Mesenchymal stem cell (in vitro differentiated cells and primary cell): ENCODE results near the gene BRMS1L.
"Not testable (repeated sequence)": the region's sequence is repeated elsewhere in the genome, so short reads cannot be mapped to it uniquely, and the experiment has no call there.

ENCODE experiments used
- DNase-seq: peaks from one replicate; pipeline ENCODE4 v3.0.0-alpha.2; 2013
- H2AFZ ChIP-seq: one replicate; pipeline ENCODE4 v1.6.1; 2013; ENCODE audit warnings: low read depth, mild to moderate bottlenecking, control low read depth, inconsistent platforms, low read length, moderate library complexity
- H2AK5ac ChIP-seq: 2 replicates; pipeline ENCODE4 v1.6.1; 2013; ENCODE audit warnings: low read length, moderate library complexity, mild to moderate bottlenecking, inconsistent platforms; ENCODE audit not compliant: severe bottlenecking
- H2BK120ac ChIP-seq: one replicate; pipeline ENCODE4 v1.6.1; 2013; ENCODE audit warnings: low read depth, mild to moderate bottlenecking, inconsistent platforms, low read length, moderate library complexity
- H2BK12ac ChIP-seq, 2 experiments: one replicate each; pipeline ENCODE4 v1.6.1; 2013; ENCODE audit warnings: inconsistent platforms in 2 of 2, low read length in 2 of 2, mild to moderate bottlenecking in 2 of 2, moderate library complexity in 2 of 2, control low read depth in 1 of 2
- H2BK15ac ChIP-seq: one replicate; pipeline ENCODE4 v1.6.1; 2013; ENCODE audit warnings: mild to moderate bottlenecking, low read depth, inconsistent platforms; ENCODE audit not compliant: poor library complexity, severe bottlenecking
- H2BK5ac ChIP-seq: 2 replicates; pipeline ENCODE4 v1.6.1; 2013; ENCODE audit warnings: low read depth, mild to moderate bottlenecking, low read length, control low read depth, inconsistent platforms; ENCODE audit not compliant: poor library complexity, severe bottlenecking
- H3K14ac ChIP-seq, 2 experiments: one replicate each; pipeline ENCODE4 v1.6.1; 2013; ENCODE audit warnings: inconsistent platforms in 2 of 2, low read length in 2 of 2, control low read depth in 1 of 2, mild to moderate bottlenecking in 1 of 2, moderate library complexity in 1 of 2
- H3K18ac ChIP-seq, 2 experiments: one replicate each; pipeline ENCODE4 v1.6.1; 2013; ENCODE audit warnings: inconsistent platforms in 2 of 2, low read length in 2 of 2, control low read depth in 1 of 2, low read depth in 1 of 2, mild to moderate bottlenecking in 1 of 2
- H3K23ac ChIP-seq, 2 experiments: one replicate each; pipeline ENCODE4 v1.6.1; 2013; ENCODE audit warnings: inconsistent platforms in 2 of 2, low read length in 2 of 2, mild to moderate bottlenecking in 2 of 2, moderate library complexity in 2 of 2, control low read depth in 1 of 2
- H3K27ac ChIP-seq: 2 replicates; pipeline ENCODE4 v1.5.1; 2013; ENCODE audit warnings: mild to moderate bottlenecking, moderate library complexity, low read length, control low read depth, inconsistent platforms; ENCODE audit not compliant: poor library complexity, severe bottlenecking
- H3K27me3 ChIP-seq, 2 experiments: 2 replicates each; pipeline versions ENCODE4 v1.6.1 to v1.7.0; 2013; ENCODE audit warnings: low read length in 2 of 2, mild to moderate bottlenecking in 2 of 2, moderate library complexity in 2 of 2, control low read depth in 1 of 2, inconsistent platforms in 1 of 2; ENCODE audit not compliant: control insufficient read depth in 1 of 2, insufficient read depth in 1 of 2
- H3K36me3 ChIP-seq, 2 experiments: 2 replicates each; pipeline versions ENCODE4 v1.6.1 to v1.7.0; 2013; ENCODE audit warnings: low read length in 2 of 2, control low read depth in 1 of 2, inconsistent platforms in 1 of 2, low read depth in 1 of 2, mild to moderate bottlenecking in 1 of 2; ENCODE audit not compliant: insufficient read depth in 2 of 2, control insufficient read depth in 1 of 2
- H3K4ac ChIP-seq, 2 experiments: one replicate each; pipeline ENCODE4 v1.6.1; 2013; ENCODE audit warnings: inconsistent platforms in 2 of 2, low read length in 2 of 2, mild to moderate bottlenecking in 2 of 2, moderate library complexity in 2 of 2, control low read depth in 1 of 2, low read depth in 1 of 2
- H3K4me1 ChIP-seq: 2 replicates; pipeline ENCODE4 v1.6.1; 2013; ENCODE audit warnings: low read depth, low read length, control low read depth; ENCODE audit not compliant: control insufficient read depth, insufficient read depth
- H3K4me2 ChIP-seq: 2 replicates; pipeline ENCODE4 v1.6.1; 2013; ENCODE audit warnings: low read length, mild to moderate bottlenecking, inconsistent platforms; ENCODE audit not compliant: poor library complexity, severe bottlenecking
- H3K4me3 ChIP-seq, 2 experiments: 2 replicates each; pipeline versions ENCODE4 v1.5.1 to v1.7.0; 2013; ENCODE audit warnings: low read length in 2 of 2, mild to moderate bottlenecking in 2 of 2, control low read depth in 1 of 2, low read depth in 1 of 2; ENCODE audit not compliant: insufficient read depth in 1 of 2
- H3K79me1 ChIP-seq: replicated peaks from 2 replicates; pipeline ENCODE4 v1.6.1; 2013; ENCODE audit warnings: mild to moderate bottlenecking, control low read depth, low read length, inconsistent platforms; ENCODE audit not compliant: poor library complexity, severe bottlenecking
- H3K9ac ChIP-seq: 2 replicates; pipeline ENCODE4 v1.7.0; 2013; ENCODE audit warnings: mild to moderate bottlenecking, low read length, moderate library complexity
- H3K9me3 ChIP-seq: 2 replicates; pipeline ENCODE4 v1.7.0; 2013; ENCODE audit warnings: mild to moderate bottlenecking, low read length; ENCODE audit not compliant: control insufficient read depth
- H4K8ac ChIP-seq: one replicate; pipeline ENCODE4 v1.6.1; 2013; ENCODE audit warnings: inconsistent platforms, mild to moderate bottlenecking, low read length, moderate library complexity
- H4K91ac ChIP-seq: one replicate; pipeline ENCODE4 v1.6.1; 2013; ENCODE audit warnings: mild to moderate bottlenecking, low read length, inconsistent platforms
- WGBS: methylation state at CpG from one replicate; pipeline ENCODE4 v1.1.7; 2013; ENCODE audit warnings: mixed read lengths; 5-methylcytosine and 5-hydroxymethylcytosine counted together

The BRMS1L gene

DNA sequence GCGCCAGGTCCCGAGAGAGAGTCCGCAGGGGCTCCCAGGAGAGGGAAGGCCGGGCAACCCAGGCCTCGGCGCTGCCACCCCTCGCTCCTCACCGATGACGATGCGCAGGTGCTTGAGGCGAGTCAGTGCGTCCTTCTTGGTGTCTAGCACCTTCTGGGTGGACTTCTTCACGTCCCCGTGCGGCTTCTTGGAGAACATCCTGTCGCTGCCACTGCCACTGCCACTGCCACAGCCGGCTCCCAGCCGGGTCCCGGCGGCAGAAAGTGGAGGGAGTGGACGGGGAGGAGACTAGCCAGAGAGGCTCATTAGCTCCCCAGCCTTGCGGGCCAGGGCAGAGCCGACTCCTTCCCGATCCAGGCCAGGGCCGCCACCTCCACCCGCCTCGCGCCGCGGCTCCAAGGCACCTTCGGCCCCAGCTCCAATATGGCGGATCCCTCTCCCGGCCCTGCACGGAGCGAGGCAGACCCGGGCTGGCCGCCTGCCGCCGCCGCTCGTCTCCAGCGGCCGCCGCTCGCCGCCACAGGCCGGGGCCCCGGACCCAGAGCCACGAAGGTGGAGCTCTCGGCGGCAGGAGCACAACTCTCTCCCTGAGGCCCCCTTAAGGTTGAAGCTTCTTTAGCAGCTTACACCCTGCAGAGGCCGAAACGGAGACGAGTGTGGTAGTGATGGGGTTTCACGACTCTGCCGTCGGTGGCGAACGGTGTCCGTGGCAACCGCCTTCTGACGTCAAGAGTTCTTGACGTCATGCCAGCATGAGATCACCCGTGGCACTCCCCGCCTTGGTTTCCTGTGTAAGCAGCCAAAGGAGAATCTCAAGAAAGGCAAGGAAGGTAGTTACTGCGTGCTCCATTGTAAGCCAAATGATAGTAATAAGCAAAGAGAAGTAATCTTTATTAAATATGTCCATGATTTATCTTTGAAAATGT, 17.2 kb upstream of the BRMS1L start, which contains the start of gene RALGAPA1:
TSS of gene RALGAPA1 (minus strand) at position 658 of the 926 bp plus-strand sequence. CDS start at position 198, 460 bp downstream.
- H4K91ac ChIP-seq: peak within 1 kb of the TSS; percentile 90
- peak within 1 kb of the TSS; percentile 64 for H4K8ac ChIP-seq
- H2BK5ac ChIP-seq, H3K4ac ChIP-seq, H3K23ac ChIP-seq, H2BK12ac ChIP-seq, H3K79me1 ChIP-seq, H3K9me3 ChIP-seq, H3K4me1 ChIP-seq, H3K36me3 ChIP-seq, H2AK5ac ChIP-seq, H3K27me3 ChIP-seq, H3K14ac ChIP-seq: not testable (repeated sequence)
- H3K27ac ChIP-seq: peak within 1 kb of the TSS; percentile 56
- WGBS: 2% methylated on average over 56 of the region's 66 CpGs
- H3K9ac ChIP-seq: peak within 1 kb of the TSS; percentile 94
- H3K4me3 ChIP-seq: peak within 1 kb of the TSS; percentile 70 to 95
- peak within 1 kb of the TSS; percentile 2 for H2AFZ ChIP-seq
- peak; percentile 99 for DNase-seq
- peak within 1 kb of the TSS; percentile 64 for H2BK120ac ChIP-seq
- H3K18ac ChIP-seq: peak within 1 kb of the TSS in 1 of 2 experiments; percentile 21
- H2BK15ac ChIP-seq: peak within 1 kb of the TSS; percentile 69
- peak within 1 kb of the TSS; percentile 84 for H3K4me2 ChIP-seq

GRCh38 chr14:35809597-35809996, 16.5 kb upstream of the BRMS1L start:
- H3K18ac ChIP-seq: no peak overlapping the region
- H3K4me2 ChIP-seq: no peak overlapping the region
- H3K27ac ChIP-seq: no peak overlapping the region
- no peak overlapping the region for H3K23ac ChIP-seq
- no peak overlapping the region for H2BK15ac ChIP-seq
- H2AFZ ChIP-seq: no peak overlapping the region
- H3K4me3 ChIP-seq: peak overlapping the region in 1 of 2 experiments; percentile 95
- H4K91ac ChIP-seq: no peak overlapping the region
- H2BK12ac ChIP-seq: no peak overlapping the region
- no peak overlapping the region for H2AK5ac ChIP-seq
- no peaks in the 10 kb centered on the region for H3K9me3 ChIP-seq
- H3K4ac ChIP-seq: no peak overlapping the region
- H4K8ac ChIP-seq: no peak overlapping the region
- no peaks in the 10 kb centered on the region for H3K36me3 ChIP-seq
- H3K27me3 ChIP-seq: no peaks in the 10 kb centered on the region
- no peak overlapping the region for H2BK120ac ChIP-seq
- no CpG with 5 or more reads among the region's 2 CpGs for WGBS
- no peak for DNase-seq
- no peak overlapping the region for H3K14ac ChIP-seq
- no peak overlapping the region for H2BK5ac ChIP-seq
- H3K9ac ChIP-seq: peak overlapping the region; percentile 94
- H3K4me1 ChIP-seq: no peaks in the 10 kb centered on the region
- H3K79me1 ChIP-seq: peaks cover 5% of the 10 kb centered on the region

DNA sequence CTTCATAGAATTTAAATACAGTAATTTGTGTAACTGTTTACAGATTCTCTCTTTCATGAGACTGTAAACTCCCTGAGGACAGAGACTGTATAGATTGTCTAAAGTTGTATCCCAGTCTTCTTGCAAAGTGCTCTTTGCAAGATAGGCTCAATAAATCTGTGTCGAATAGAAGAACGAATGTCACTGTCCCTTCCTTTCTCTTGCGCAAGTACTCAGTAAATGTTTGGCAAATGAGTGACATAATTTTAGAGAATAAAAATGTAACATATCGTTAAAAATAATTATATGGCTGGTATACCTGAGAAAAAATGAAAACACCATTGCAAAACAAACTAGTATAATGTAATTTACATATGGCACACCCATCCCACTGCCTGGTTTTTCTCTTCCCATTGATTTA, 15.2 kb upstream of the BRMS1L start:
- H2BK120ac ChIP-seq: no peak overlapping the region
- no peaks in the 10 kb centered on the region for H3K36me3 ChIP-seq
- no peak overlapping the region for H3K27ac ChIP-seq
- H3K4me3 ChIP-seq: no peak overlapping the region
- H3K9me3 ChIP-seq: no peaks in the 10 kb centered on the region
- no peaks in the 10 kb centered on the region for H3K4me1 ChIP-seq
- no peak overlapping the region for H3K23ac ChIP-seq
- H2BK12ac ChIP-seq: no peak overlapping the region
- no peak overlapping the region for H2BK5ac ChIP-seq
- no peak overlapping the region for H3K9ac ChIP-seq
- H3K4ac ChIP-seq: no peak overlapping the region
- no peak for DNase-seq
- no peaks in the 10 kb centered on the region for H3K79me1 ChIP-seq
- H3K14ac ChIP-seq: no peak overlapping the region
- no peak overlapping the region for H4K91ac ChIP-seq
- no peak overlapping the region for H2AK5ac ChIP-seq
- H4K8ac ChIP-seq: no peak overlapping the region
- H2BK15ac ChIP-seq: no peak overlapping the region
- H2AFZ ChIP-seq: no peak overlapping the region
- H3K27me3 ChIP-seq: no peaks in the 10 kb centered on the region
- H3K4me2 ChIP-seq: no peak overlapping the region
- 79% methylated on average over 2 of the region's 4 CpGs for WGBS
- H3K18ac ChIP-seq: no peak overlapping the region

GRCh38 chr14:35814371-35815005, 11.7 kb upstream of the BRMS1L start:
- Histone ChIP-seq H3K9ac (no peak overlapping the region), H3K4ac (no peak overlapping the region), H3K4me2 (no peak overlapping the region), H2BK12ac (no peak overlapping the region), H4K8ac (no peak overlapping the region), H3K14ac (no peak overlapping the region), H3K9me3 (no peaks in the 10 kb centered on the region), H4K91ac (no peak overlapping the region), H2BK5ac (no peak overlapping the region), H2BK15ac (no peak overlapping the region), H3K4me1 (peaks cover 3% of the 10 kb centered on the region), H3K36me3 (no peaks in the 10 kb centered on the region), H3K27ac (no peak overlapping the region), H2AK5ac (no peak overlapping the region), H3K18ac (no peak overlapping the region), H3K79me1 (no peaks in the 10 kb centered on the region), H3K4me3 (no peak overlapping the region), H3K23ac (no peak overlapping the region), H2AFZ (no peak overlapping the region), H3K27me3 (no peaks in the 10 kb centered on the region), H2BK120ac (no peak overlapping the region)
- WGBS: 50% methylated on average over 2 of the region's 3 CpGs
- DNase-seq: peak; percentile 68
